ENCODE data around the gene NPM1.

NPM1 gene

DNA sequence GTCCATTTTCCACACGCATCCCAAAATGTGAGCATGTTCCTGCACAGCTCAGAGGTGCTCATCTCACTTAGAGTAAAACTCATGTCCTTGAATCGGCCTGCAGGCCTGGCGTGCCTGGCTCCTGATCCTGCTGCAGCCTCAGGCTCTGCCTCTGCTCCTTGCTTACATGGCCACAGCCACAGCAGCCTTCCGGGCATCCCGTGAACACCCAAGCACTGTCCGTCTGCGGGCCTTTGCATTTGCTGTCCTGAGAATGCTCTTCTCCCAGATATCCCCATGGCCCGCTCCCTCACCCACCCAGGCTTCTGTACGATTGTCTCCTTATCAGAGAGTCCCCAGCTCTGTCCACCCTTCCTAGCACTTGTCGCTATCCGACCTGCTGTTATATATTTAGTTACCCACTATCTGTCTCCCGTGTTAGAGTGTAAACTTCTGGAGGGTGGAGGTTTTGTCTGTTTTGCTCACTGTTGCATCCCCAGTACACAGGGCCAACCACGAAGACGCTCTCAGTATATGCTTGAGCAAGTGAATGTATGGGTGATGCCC is 53.7 kb downstream of the NPM1 start:
- no peak overlapping the region for H3K4me3 ChIP-seq (ENCODE audit: low read depth, low read length)
- no peak for DNase-seq (ENCODE audit: low read depth, low spot score)
- TF ChIP-seq, protein P1, sequence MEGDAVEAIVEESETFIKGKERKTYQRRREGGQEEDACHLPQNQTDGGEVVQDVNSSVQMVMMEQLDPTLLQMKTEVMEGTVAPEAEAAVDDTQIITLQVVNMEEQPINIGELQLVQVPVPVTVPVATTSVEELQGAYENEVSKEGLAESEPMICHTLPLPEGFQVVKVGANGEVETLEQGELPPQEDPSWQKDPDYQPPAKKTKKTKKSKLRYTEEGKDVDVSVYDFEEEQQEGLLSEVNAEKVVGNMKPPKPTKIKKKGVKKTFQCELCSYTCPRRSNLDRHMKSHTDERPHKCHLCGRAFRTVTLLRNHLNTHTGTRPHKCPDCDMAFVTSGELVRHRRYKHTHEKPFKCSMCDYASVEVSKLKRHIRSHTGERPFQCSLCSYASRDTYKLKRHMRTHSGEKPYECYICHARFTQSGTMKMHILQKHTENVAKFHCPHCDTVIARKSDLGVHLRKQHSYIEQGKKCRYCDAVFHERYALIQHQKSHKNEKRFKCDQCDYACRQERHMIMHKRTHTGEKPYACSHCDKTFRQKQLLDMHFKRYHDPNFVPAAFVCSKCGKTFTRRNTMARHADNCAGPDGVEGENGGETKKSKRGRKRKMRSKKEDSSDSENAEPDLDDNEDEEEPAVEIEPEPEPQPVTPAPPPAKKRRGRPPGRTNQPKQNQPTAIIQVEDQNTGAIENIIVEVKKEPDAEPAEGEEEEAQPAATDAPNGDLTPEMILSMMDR (IDR thresholded peaks at IDR 0.05; ENCODE audit: low read depth, low read length) = no peak
- in situ Hi-C loops (cut with HindIII; ENCODE audit: low sequenced_read_pairs) = no loop called here

DNA sequence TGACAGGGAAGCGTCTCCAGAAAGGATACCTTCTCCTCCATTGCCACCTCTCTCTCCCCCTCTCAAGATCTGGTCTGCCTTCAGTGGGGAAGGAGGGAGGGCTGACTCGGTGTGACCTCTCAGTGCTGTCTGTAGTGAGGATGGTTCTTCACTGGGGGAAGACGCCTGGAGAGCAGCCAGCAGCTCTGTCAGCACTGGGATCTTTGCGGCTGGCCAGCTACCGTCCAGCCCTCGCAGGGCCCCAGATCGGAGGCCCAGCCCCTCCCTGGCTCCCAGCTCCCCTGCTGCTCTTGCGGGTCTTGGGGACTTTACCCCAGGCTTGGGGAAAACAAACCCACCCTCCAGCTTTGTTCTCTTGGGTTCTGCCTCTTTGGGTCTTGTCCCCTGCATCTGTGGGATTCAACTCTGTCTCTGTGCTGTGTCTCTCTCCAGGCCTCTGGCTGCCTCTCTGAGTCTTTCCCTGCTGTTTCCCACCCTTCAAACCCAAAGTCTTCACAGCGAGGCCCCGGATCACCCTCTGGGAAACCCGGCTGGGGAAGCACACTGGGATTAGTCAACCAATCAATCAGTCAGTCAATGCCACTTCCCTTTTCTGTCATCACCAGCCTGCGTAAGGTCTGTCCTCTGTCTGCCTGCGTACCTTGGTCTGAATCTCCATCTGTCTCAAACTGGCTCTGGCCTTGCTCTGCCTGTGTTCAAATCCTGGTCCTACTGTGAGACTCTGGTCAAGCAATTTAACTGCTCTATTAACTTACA is 54.8 kb downstream of the NPM1 start:
- TF ChIP-seq, protein P1 (IDR thresholded peaks at IDR 0.05; ENCODE audit: low read depth, low read length) = no peak
- in situ Hi-C loops (cut with HindIII; ENCODE audit: low sequenced_read_pairs) = no loop called here
- H3K4me3 ChIP-seq (ENCODE audit: low read depth, low read length) = no peak overlapping the region
- peak; percentile 42 for DNase-seq (ENCODE audit: low read depth, low spot score)

DNA sequence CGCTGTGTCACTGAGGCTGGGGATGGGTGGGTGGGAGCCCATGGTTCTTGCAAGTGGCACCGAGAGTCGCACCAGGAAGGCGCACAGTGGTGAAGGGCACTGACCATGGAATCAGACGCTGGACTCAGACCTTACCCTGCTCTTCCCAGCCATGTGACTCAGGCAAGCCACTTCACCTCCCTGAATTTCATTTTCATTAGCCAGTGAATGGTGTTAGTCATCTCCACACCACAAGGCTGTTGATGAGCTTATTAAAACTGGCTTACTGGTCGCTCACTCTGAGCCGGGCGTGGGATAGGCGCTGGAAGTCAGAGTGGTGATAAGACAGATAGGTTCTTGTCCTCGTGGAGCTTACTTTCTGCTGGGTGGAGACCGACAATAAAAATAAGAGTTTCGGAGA is 56.9 kb downstream of the NPM1 start:
- in situ Hi-C loops (cut with HindIII; ENCODE audit: low sequenced_read_pairs) = no loop called here

DNA sequence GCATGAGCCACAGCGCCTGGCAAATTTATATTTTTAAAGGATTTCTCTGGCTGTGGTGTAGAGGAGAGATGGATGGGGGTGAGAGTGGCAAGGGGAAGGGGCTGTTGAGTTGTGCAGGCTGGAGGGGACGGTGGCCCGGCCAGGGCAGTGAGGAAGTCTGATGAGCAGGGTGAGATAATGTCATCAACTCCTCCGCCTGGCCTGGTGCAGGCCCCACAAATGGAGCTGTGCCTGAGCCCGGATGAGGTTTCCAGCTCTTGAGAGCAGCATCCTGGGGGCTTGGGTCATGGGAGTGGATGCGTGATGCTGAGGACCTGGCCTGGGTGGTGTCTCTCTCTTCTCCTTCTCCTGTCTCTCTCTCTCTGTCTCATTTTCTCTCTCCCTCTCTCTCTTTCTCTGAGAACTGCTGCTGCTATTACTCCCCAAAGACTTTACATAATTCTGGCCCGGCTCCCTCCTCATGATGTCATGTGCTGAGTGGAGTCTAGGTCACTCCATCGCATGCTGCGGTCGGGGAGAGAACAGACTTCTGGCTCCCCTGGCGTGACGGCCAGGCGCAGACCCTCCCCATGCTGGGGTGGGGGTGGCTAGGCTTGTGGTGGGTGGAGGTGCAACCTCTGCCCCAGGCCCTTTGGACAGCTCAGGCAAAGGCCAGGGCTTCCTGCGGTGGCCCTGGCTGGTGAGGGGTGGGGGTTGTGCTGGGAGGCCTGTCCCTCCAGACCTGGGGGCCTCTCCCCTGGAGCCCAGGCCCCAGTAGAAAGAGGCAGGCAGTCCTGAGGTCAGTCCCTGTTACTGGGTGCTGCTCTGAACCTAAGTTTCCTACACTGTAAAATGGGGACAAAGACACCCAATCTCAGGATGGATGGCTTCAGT is 58.2 kb downstream of the NPM1 start:
- in situ Hi-C loops (cut with HindIII; ENCODE audit: low sequenced_read_pairs) = no loop called here
- H3K4me3 ChIP-seq (ENCODE audit: low read depth, low read length) = no peak overlapping the region
- TF ChIP-seq, protein P1 (IDR thresholded peaks at IDR 0.05; ENCODE audit: low read depth, low read length) = no peak
- peak; percentile 72 for DNase-seq (ENCODE audit: low read depth, low spot score)

More for the DNA sequence above, 56.9 kb downstream of the NPM1 start:
- DNase-seq (ENCODE audit: low read depth, low spot score) = peak; percentile 40
- TF ChIP-seq, protein P1 (IDR thresholded peaks at IDR 0.05; ENCODE audit: low read depth, low read length) = no peak
- no peak overlapping the region for H3K4me3 ChIP-seq (ENCODE audit: low read depth, low read length)

DNA sequence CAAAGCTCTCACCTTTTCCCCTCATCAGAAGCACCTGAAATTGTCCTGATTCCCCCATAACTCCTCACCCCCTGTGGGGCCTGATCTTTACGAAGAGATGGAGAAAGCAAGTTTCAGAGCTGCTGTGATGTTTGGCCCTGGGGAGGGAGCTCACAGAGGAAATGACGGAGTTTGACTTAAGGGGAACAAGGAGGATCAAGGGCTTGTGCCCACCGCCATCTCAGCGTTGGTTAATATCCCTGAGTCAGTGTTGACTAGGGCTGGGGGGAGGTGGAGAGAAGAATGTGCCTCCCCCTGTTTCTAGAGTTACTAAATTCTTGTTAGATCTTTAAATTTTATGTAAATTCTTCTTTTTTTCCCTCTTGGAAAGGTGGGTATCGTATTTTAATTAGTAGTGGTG is 59.6 kb downstream of the NPM1 start:
- DNase-seq (ENCODE audit: low read depth, low spot score) = no peak
- in situ Hi-C loops (cut with HindIII; ENCODE audit: low sequenced_read_pairs) = no loop called here
- TF ChIP-seq, protein P1 (IDR thresholded peaks at IDR 0.05; ENCODE audit: low read depth, low read length) = no peak
- H3K4me3 ChIP-seq (ENCODE audit: low read depth, low read length) = no peak overlapping the region

DNA sequence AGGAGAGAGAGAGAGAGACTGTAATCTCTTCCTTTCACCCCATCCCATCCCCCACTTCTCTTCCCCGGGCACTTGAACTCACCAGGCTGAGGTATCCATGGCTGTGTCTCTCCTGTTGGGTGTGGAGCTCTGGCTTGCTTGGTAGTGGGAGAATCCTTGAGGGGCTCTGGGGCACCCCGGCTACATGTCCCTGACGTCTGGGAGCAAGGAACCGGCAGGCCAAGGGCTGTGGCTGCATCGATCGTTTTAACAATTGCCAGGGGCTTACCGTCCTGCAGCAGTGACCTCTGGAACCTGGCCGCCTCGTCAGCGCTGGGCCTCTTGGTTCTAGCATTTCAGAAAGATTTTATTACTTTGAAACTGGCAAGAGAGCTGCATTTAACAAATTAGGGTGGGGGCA is 61.8 kb downstream of the NPM1 start:
- TF ChIP-seq, protein P1 (IDR thresholded peaks at IDR 0.05; ENCODE audit: low read depth, low read length) = no peak
- no peak for DNase-seq (ENCODE audit: low read depth, low spot score)
- in situ Hi-C loops (cut with HindIII; ENCODE audit: low sequenced_read_pairs) = no loop called here
- no peak overlapping the region for H3K4me3 ChIP-seq (ENCODE audit: low read depth, low read length)
